ENCODE measurements around the gene OFD1.

The OFD1 gene

DNA sequence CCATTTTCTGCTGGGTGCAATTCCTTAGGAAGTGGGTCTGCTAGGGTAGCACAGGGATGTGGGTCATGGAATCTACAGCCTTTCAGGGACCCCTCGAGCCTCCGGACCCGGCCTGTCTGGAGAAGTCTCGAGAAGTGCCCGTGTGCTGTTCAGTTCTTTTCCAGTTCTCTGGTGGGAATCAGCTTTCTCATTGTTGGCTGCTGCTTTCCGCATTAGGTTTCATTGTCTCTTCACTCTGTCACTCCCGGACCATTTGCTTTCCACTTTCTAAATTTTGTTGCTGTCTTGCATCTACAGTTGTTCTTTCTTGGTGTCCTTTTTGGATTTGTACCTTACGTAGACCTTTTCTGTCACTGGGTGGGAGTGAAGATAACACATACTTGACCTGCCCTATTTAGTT is 39.6 kb upstream of the OFD1 start:
- no peak overlapping the region for H3K4me3 ChIP-seq (ENCODE audit: low read depth, low read length)
- no peak for DNase-seq (ENCODE audit: low read depth)
- TF ChIP-seq, protein P1, sequence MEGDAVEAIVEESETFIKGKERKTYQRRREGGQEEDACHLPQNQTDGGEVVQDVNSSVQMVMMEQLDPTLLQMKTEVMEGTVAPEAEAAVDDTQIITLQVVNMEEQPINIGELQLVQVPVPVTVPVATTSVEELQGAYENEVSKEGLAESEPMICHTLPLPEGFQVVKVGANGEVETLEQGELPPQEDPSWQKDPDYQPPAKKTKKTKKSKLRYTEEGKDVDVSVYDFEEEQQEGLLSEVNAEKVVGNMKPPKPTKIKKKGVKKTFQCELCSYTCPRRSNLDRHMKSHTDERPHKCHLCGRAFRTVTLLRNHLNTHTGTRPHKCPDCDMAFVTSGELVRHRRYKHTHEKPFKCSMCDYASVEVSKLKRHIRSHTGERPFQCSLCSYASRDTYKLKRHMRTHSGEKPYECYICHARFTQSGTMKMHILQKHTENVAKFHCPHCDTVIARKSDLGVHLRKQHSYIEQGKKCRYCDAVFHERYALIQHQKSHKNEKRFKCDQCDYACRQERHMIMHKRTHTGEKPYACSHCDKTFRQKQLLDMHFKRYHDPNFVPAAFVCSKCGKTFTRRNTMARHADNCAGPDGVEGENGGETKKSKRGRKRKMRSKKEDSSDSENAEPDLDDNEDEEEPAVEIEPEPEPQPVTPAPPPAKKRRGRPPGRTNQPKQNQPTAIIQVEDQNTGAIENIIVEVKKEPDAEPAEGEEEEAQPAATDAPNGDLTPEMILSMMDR (IDR thresholded peaks at IDR 0.05; ENCODE audit: insufficient read depth, low read depth, low read length, missing control alignments), result no peak

DNA sequence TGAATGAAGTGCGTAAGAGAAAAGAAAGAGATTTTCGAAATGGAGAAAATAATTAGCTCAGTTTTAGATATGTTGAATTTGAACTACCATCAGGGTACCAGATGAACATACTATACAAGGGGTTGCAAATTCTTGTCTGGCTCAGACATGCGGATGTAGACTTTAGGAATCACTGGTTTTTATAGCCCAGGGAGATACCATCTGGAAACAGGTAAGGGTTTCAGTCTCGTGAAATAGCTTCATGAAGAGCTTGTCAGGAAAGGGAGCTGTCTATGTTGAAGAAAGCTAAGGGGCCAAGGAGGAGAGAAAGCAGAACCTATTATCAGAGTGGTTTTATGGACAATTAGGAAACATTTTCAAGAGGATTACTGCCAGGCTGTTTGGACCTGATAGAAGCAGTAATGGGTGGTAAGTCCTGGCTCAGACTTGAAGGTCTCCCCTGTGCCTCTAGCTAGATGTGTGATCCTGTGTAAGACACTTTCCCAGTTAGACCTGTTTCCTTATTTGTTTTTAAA is 38.9 kb upstream of the OFD1 start:
- H3K4me3 ChIP-seq (ENCODE audit: low read depth, low read length), result no peak overlapping the region
- TF ChIP-seq, protein P1 (IDR thresholded peaks at IDR 0.05; ENCODE audit: insufficient read depth, low read depth, low read length, missing control alignments), result no peak
- no peak for DNase-seq (ENCODE audit: low read depth)

DNA sequence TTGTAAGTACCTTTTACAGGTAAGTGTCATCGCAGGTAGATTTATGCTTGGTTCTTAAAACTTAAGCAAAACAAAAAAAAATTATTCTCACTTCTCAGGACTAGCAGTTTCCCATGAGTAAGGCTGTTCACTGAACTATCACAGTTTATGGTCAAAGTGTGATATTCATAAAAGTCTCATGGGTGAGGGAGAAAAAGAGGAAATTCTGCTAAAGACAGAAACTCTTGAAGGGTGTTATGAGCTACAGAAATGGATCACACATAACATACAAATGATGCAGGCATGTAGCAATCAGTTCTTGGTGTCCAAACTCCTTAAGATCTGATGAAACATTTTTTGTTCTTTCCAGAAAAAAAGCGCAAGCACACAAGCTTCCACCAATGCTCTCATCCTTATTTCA is 37.1 kb upstream of the OFD1 start:
- TF ChIP-seq, protein P1 (IDR thresholded peaks at IDR 0.05; ENCODE audit: insufficient read depth, low read depth, low read length, missing control alignments), result no peak
- peak overlapping the region; percentile 25; the same call in 1 of the 2 replicates for H3K4me3 ChIP-seq (ENCODE audit: low read depth, low read length)
- DNase-seq (ENCODE audit: low read depth), result peak; percentile 70

DNA sequence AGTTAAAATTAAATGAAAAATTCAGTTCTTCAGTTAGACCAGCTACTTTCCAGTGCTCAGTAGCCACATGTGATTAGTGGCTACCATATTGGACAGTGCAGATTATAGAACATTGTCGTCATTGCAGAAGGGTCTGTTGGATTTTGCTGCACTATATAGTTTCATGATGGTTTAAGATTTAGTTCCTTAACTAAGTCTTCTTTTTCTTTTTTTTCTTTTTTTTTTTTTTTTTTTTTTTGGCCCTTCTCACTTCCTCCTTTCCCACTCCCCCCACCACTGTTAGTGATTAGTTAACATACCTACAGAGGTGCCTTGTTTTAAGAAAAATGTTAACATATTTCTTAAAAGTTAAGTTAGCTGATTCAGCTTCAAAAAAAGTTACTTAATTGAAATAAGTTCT is 36.6 kb upstream of the OFD1 start:
- no peak for DNase-seq (ENCODE audit: low read depth)
- H3K4me3 ChIP-seq (ENCODE audit: low read depth, low read length), result peak overlapping the region; percentile 25
- TF ChIP-seq, protein P1 (IDR thresholded peaks at IDR 0.05; ENCODE audit: insufficient read depth, low read depth, low read length, missing control alignments), result no peak

DNA sequence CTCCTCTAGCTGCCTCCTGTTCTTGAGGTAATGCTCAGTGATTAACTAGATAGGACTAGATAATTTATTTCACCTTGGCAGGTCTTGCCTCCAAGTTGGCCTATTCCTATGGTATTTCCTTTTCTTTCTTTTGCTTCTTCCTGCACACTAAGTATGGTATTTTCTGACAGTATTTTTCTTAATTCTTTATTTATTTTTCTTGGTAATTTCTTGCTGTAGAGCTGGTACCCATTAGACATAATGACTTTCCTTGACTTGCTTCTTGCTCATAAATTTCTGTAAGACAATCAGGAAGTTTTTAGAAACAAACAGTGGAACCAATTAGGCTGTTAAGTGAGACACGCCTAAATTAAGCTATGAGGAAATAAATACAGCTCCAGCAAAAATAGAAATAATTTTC is 36.1 kb upstream of the OFD1 start:
- TF ChIP-seq, protein P1 (IDR thresholded peaks at IDR 0.05; ENCODE audit: insufficient read depth, low read depth, low read length, missing control alignments), result no peak
- H3K4me3 ChIP-seq (ENCODE audit: low read depth, low read length), result peak overlapping the region; percentile 20
- DNase-seq (ENCODE audit: low read depth), result no peak

DNA sequence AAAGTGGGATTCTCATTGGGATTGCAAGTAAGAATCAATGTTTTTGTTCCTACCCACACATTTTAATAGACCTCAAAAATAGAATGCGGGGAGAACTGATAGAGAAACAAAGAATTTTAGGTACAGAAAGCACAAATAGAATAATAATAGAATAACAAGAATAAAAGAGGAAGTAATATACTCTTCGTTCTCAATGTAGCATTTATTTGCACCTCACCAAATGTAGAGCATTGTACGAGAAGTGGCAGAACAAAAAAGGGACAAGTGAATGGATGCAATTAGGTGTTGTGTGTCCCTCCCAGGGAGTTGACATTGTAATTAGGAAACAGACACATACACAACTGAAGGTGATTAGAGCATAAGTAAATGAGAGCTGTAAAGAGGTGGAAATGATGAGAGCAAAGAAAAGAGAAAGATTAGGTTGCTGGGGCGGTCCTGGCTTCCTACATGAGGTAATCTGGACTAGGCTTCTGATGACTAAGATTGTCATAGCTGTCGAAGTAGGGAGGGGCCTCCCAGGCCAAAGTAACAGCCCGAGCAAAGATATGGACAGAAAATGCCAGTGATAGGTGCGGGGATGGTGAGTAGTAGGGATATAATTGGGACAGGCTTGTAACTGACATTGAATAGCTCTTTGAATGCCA is 35.2 kb upstream of the OFD1 start:
- TF ChIP-seq, protein P1 (IDR thresholded peaks at IDR 0.05; ENCODE audit: insufficient read depth, low read depth, low read length, missing control alignments), result no peak
- peak overlapping the region; percentile 20; the same call in 1 of the 2 replicates for H3K4me3 ChIP-seq (ENCODE audit: low read depth, low read length)
- peak; percentile 49 for DNase-seq (ENCODE audit: low read depth)

DNA sequence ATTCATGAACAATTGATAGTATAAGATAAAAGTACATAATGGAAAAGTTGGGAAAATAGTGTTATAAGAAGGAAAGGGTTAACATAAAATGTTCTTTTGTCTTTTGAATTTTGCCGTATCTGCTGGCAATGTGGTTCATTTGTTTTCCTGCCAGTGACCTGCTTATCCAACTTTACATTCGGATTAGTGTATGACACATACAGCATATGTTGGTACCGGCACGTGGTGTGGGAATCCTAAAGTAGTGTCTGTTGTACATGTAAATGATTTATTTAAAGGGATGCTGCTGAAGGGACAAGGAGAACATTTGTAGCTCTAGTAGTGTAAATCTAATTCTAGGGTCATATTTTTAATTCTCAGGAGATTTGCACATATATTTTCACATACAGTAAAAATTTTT is 34.2 kb upstream of the OFD1 start:
- TF ChIP-seq, protein P1 (IDR thresholded peaks at IDR 0.05; ENCODE audit: insufficient read depth, low read depth, low read length, missing control alignments), result no peak
- no peak overlapping the region for H3K4me3 ChIP-seq (ENCODE audit: low read depth, low read length)
- DNase-seq (ENCODE audit: low read depth), result no peak
